A549 (cell line): Measurements from ENCODE around the gene SLC38A3. TPM values are rescaled to one million over a fixed set of nuclear protein-coding genes. Genes with fewer than 3 reads are reported as not detected.
"Not testable (repeated sequence)": the region's sequence is repeated elsewhere in the genome, so short reads cannot be mapped to it uniquely, and the experiment has no call there.

Experiments
- ATAC-seq, 2 experiments: fragments of 200-7000 bp in 1 of 2; fragments of >200 bp in 1 of 2; cut with Nextera tagmentation in 1 of 2; cut with Tn5 transposase in 1 of 2; 3 replicates each; pipeline versions ENCODE4 v1.8.0 to v1.9.1; 2018 to 2020; ENCODE audit warnings: mild to moderate bottlenecking in 1 of 2, moderate library complexity in 1 of 2
- CTCF ChIA-PET: fragments of 300-600 bp; sonication (Branson Sonifier 250); formaldehyde crosslinking; extraction: SDS; loops from one replicate; lab custom pipeline; 2021; ENCODE audit warnings: antibody characterized with exemption, inconsistent platforms; lab: Yijun Ruan, JAX
- POLR2A ChIA-PET: fragments of 350-600 bp; formaldehyde crosslinking; extraction: SDS; loops from one replicate; lab custom pipeline; 2021; ENCODE audit warnings: antibody characterized with exemption, inconsistent platforms; lab: Yijun Ruan, JAX
- DNase-seq, 2 experiments: peaks; one replicate each; pipeline versions ENCODE4 v3.0.0 to v3.0.0-alpha.2; 2011 to 2016; ENCODE audit warnings: low read depth in 1 of 2, low spot score in 1 of 2
- FAIRE-seq: peaks from 2 replicates; lab custom pipeline; 2011; peaks lifted over from hg19 to GRCh38; lab: Jason Lieb, UNC
- H3K27ac ChIP-seq, 2 experiments: fragments of >200 bp; sonication (Bioruptor Twin); formaldehyde crosslinking; 3 replicates each; pipeline ENCODE4 v1.5.1; 2016 to 2017
- H3K4me1 ChIP-seq: fragments of >200 bp; sonication (Bioruptor Twin); formaldehyde crosslinking; 3 replicates; pipeline ENCODE4 v1.6.1; 2016
- H3K4me2 ChIP-seq: fragments of >200 bp; sonication (Bioruptor Twin); formaldehyde crosslinking; 3 replicates; pipeline ENCODE4 v1.6.1; 2016
- H3K4me3 ChIP-seq: fragments of >200 bp; sonication (Bioruptor Twin); formaldehyde crosslinking; 3 replicates; pipeline ENCODE4 v1.5.1; 2016
- H3K9me3 ChIP-seq: fragments of >200 bp; sonication (Bioruptor Twin); formaldehyde crosslinking; 3 replicates; pipeline ENCODE4 v1.6.1; 2016
- BHLHE40 ChIP-seq: IDR thresholded peaks from 2 replicates; pipeline ENCODE4 v1.6.1; 2012; ENCODE audit warnings: low read depth, low read length, inconsistent platforms
- CBX2 ChIP-seq: fragments of 200-600 bp; sonication (generic); IDR thresholded peaks from 2 replicates; pipeline ENCODE4 v1.6.1; 2016; ENCODE audit warnings: low read depth, mild to moderate bottlenecking, borderline replicate concordance
- CHD4 ChIP-seq: fragments of 200-600 bp; sonication (generic); IDR thresholded peaks from 2 replicates; pipeline ENCODE4 v1.6.1; 2016; ENCODE audit warnings: antibody characterized with exemption, mild to moderate bottlenecking, borderline replicate concordance
- CTCF ChIP-seq: fragments of >200 bp; sonication (Bioruptor Twin); formaldehyde crosslinking; IDR thresholded peaks from 3 replicates; pipeline ENCODE4 v1.5.1; 2016
- EP300 ChIP-seq, 2 experiments: fragments of >200 bp; sonication (Bioruptor Twin); formaldehyde crosslinking; IDR thresholded peaks; 2 replicates in 1 of 2; 3 replicates in 1 of 2; pipeline ENCODE4 v1.6.1; 2016 to 2017
- FOSB ChIP-seq: fragments of 250-450 bp; sonication (Bioruptor Pico); IDR thresholded peaks from 2 replicates; pipeline ENCODE4 v1.5.0; 2020; ENCODE audit warnings: mild to moderate bottlenecking, moderate library complexity
- FOSL2 ChIP-seq, 2 experiments: fragments of 450-650 bp in 1 of 2; fragments of >200 bp in 1 of 2; sonication (Bioruptor Twin) in 1 of 2; formaldehyde crosslinking; IDR thresholded peaks; 2 replicates each; pipeline versions ENCODE4 v1.5.0 to v1.6.1; 2016 to 2020; ENCODE audit warnings: mild to moderate bottlenecking in 1 of 2, moderate library complexity in 1 of 2
- HES2 ChIP-seq: fragments of >200 bp; sonication (Bioruptor Twin); formaldehyde crosslinking; IDR thresholded peaks from 2 replicates; pipeline ENCODE4 v1.6.1; 2016
- HOXA7 ChIP-seq: fragments of 250-450 bp; sonication (Bioruptor Pico); IDR thresholded peaks from 2 replicates; pipeline ENCODE4 v1.5.0; 2020; ENCODE audit warnings: mild to moderate bottlenecking, moderate library complexity
- HOXB5 ChIP-seq: fragments of 250-450 bp; sonication (Bioruptor Pico); IDR thresholded peaks from 2 replicates; pipeline ENCODE4 v1.5.0; 2020; ENCODE audit warnings: mild to moderate bottlenecking, moderate library complexity
- JUN ChIP-seq, 2 experiments: fragments of >200 bp; sonication (Bioruptor Twin); formaldehyde crosslinking; IDR thresholded peaks; 2 replicates in 1 of 2; 3 replicates in 1 of 2; pipeline ENCODE4 v1.6.1; 2016 to 2017
- MAX ChIP-seq: IDR thresholded peaks from 2 replicates; pipeline ENCODE4 v1.6.1; 2012
- MAZ ChIP-seq: fragments of 150-350 bp; IDR thresholded peaks from 2 replicates; pipeline ENCODE4 v1.6.1; 2014; ENCODE audit warnings: antibody characterized with exemption, low read depth, low read length, borderline replicate concordance
- PHF8 ChIP-seq: fragments of 200-600 bp; sonication (generic); IDR thresholded peaks from 2 replicates; pipeline ENCODE4 v1.6.1; 2016; ENCODE audit warnings: low read depth, mild to moderate bottlenecking, antibody characterized with exemption, moderate library complexity, borderline replicate concordance
- POLR2A ChIP-seq: IDR thresholded peaks from 2 replicates; pipeline ENCODE4 v1.6.1; 2012; ENCODE audit warnings: mild to moderate bottlenecking, low read length
- POLR2AphosphoS2 ChIP-seq: conservative IDR thresholded peaks from 2 replicates; pipeline ENCODE4 v1.6.1; 2012; ENCODE audit warnings: low read length, improper control_type of control experiment, inconsistent platforms
- TFCP2L1 ChIP-seq: fragments of 250-450 bp; sonication (Bioruptor Pico); IDR thresholded peaks from 2 replicates; pipeline ENCODE4 v1.5.0; 2021; ENCODE audit warnings: mild to moderate bottlenecking
- WGBS: methylation state at CpG from one replicate; pipeline ENCODE4 v1.1.6; 2017; ENCODE audit errors: missing lambda C conversion rate; 5-methylcytosine and 5-hydroxymethylcytosine counted together
- polyA plus RNA-seq, 4 experiments: library from polyadenylated mRNA; depleted of rRNA in 3 of 4; stranded (reverse); fragments of >200 nt; fragmentation: RNase III in 1 of 4; extraction: RNeasy Plus Mini Kit Qiagen cat#74134 plus additional on column Dnase treatment in 1 of 4; gene quantifications; 2 replicates in 3 of 4; 3 replicates in 1 of 4; pipeline ENCODE4 v1.2.3, GENCODE V29; 2011 to 2017

The SLC38A3 gene
- polyA plus RNA-seq, 2 of the 4 experiments (the other 2 are of a cell fraction): 0.05 TPM; not detected in 1

GRCh38 chr3:50262200-50262599, 57.1 kb downstream of the SLC38A3 start:
- H3K4me2 ChIP-seq, H3K9me3 ChIP-seq, FAIRE-seq, H3K4me3 ChIP-seq, ATAC-seq, DNase-seq, POLR2A ChIA-PET: not testable (repeated sequence)
- WGBS: 93% methylated on average over 4 of the region's 4 CpGs
- CTCF ChIA-PET: interaction anchor here (1.7 to 8.1 kb wide), 4 partner anchors 11 to 35 kb away, joined by 4 to 67 read pairs (median 32); no protein-coding TSS in a partner anchor
- peaks cover 50% of the 10 kb centered on the region for H3K4me1 ChIP-seq
- peak overlapping the region in 1 of 2 experiments; percentile 30; a peak in 1 of 6 replicates for H3K27ac ChIP-seq

GRCh38 chr3:50262778-50263177, 57.7 kb downstream of the SLC38A3 start:
- TF ChIP-seq PHF8: no peak
- TF ChIP-seq JUN (IDR thresholded peaks at IDR 0.05): no peak
- no peak for TF ChIP-seq CTCF
- TF ChIP-seq POLR2AphosphoS2: no peak
- TF ChIP-seq TFCP2L1 (CRISPR knock-in tag): no peak
- no peak for TF ChIP-seq HOXB5 (CRISPR knock-in tag)
- no peak for TF ChIP-seq CHD4
- no peak for TF ChIP-seq BHLHE40
- no peak for TF ChIP-seq MAZ
- no peak for TF ChIP-seq MAX
- Histone ChIP-seq H3K4me1 (peaks cover 56% of the 10 kb centered on the region), H3K27ac (peak overlapping the region in 1 of 2 experiments; percentile 30; a peak in 1 of 6 replicates), H3K9me3 (no peaks in the 10 kb centered on the region), H3K4me3 (no peak overlapping the region), H3K4me2 (no peak overlapping the region)
- ATAC-seq (no peak), DNase-seq (no peak), FAIRE-seq (no peak)
- ChIA-PET POLR2A (interaction anchor here (0.6 to 1.5 kb wide), 2 partner anchors 9 to 37 kb away, joined by 3 to 4 read pairs; partner anchors contain the start of genes HYAL3 and NAA80), CTCF (interaction anchor here (1.1 to 8.1 kb wide), 5 partner anchors 11 to 69 kb away, joined by 4 to 67 read pairs (median 7); no protein-coding TSS in a partner anchor)
- WGBS: 97% methylated on average over 7 of the region's 7 CpGs

GRCh38 chr3:50263478-50264382, 58.7 kb downstream of the SLC38A3 start:
- TF ChIP-seq MAZ (no peak), FOSL2 (IDR thresholded peaks at IDR 0.05) (no peak), FOSL2 (CRISPR knock-in tag; IDR thresholded peaks at IDR 0.05) (peak; percentile 30; the same call in 1 of the 2 replicates)
- no peaks in the 10 kb centered on the region for H3K9me3 ChIP-seq
- peak overlapping the region; percentile 71 to 94 for H3K27ac ChIP-seq
- POLR2A ChIA-PET: interaction anchor here (0.5 to 1.7 kb wide), 5 partner anchors 8 to 297 kb away, joined by 3 to 6 read pairs (median 3); partner anchors contain the start of genes HYAL3, IFRD2 and NAA80
- ATAC-seq (no peak), FAIRE-seq (no peak), DNase-seq (no peak)
- peak overlapping the region; percentile 68 for H3K4me2 ChIP-seq
- CTCF ChIA-PET: interaction anchor here (0.6 to 8.1 kb wide), 11 partner anchors 11 to 70 kb away, joined by 3 to 67 read pairs (median 5); no protein-coding TSS in a partner anchor
- no peak overlapping the region for H3K4me3 ChIP-seq
- H3K4me1 ChIP-seq: peaks cover 65% of the 10 kb centered on the region
- WGBS: 52% methylated on average over 6 of the region's 6 CpGs

- FAIRE-seq: no peak
- ChIA-PET POLR2A (interaction anchor here (0.6 to 1.9 kb wide), 5 partner anchors 14 to 35 kb away, joined by 3 to 6 read pairs (median 4); partner anchors contain the start of genes GNAI2, HYAL3, IFRD2 and NAA80), CTCF (interaction anchor here (0.9 to 8.1 kb wide), 7 partner anchors 10 to 72 kb away, joined by 3 to 67 read pairs (median 3); no protein-coding TSS in a partner anchor)
- Histone ChIP-seq H3K4me3 (no peak overlapping the region), H3K9me3 (no peaks in the 10 kb centered on the region), H3K4me2 (peak overlapping the region; percentile 68), H3K4me1 (peaks cover 70% of the 10 kb centered on the region), H3K27ac (peak overlapping the region; percentile 71 to 94)
- ATAC-seq: peak; percentile 6 to 41; a peak in 4 of 6 replicates
- WGBS: 0% methylated on average over 2 of the region's 7 CpGs
- TF ChIP-seq HOXB5 (CRISPR knock-in tag) (no peak), POLR2A (no peak), CBX2 (no peak), FOSB (CRISPR knock-in tag) (no peak), HES2 (no peak), HOXA7 (CRISPR knock-in tag) (no peak), EP300 (IDR thresholded peaks at IDR 0.05) (no peak), BHLHE40 (no peak), MAZ (no peak)
- peak; percentile 48 to 84 for DNase-seq
Observed at GRCh38 chr3:50264383-50264963, 59.4 kb downstream of the SLC38A3 start.
